A549 (cell line): Measurements from ENCODE around the gene ENTHD1.

ENCODE experiments used
- CHD2 ChIP-seq: fragments of 150-350 bp; IDR thresholded peaks from 2 replicates; pipeline ENCODE4 v1.6.1; 2014; ENCODE audit warnings: low read length; ENCODE audit not compliant: partially characterized antibody
- FOXS1 ChIP-seq: fragments of 250-450 bp; sonication (Bioruptor Pico); IDR thresholded peaks from 2 replicates; pipeline ENCODE4 v1.5.0; 2020; ENCODE audit warnings: mild to moderate bottlenecking, moderate library complexity
- HOXB5 ChIP-seq: fragments of 250-450 bp; sonication (Bioruptor Pico); IDR thresholded peaks from 2 replicates; pipeline ENCODE4 v1.5.0; 2020; ENCODE audit warnings: mild to moderate bottlenecking, moderate library complexity
- NFE2L2 ChIP-seq: fragments of 150-350 bp; conservative IDR thresholded peaks from 2 replicates; pipeline ENCODE4 v1.6.1; 2014; ENCODE audit warnings: low read length
- NR3C1 ChIP-seq: fragments of >200 bp; sonication (Bioruptor Twin); formaldehyde crosslinking; IDR thresholded peaks from 3 replicates; pipeline ENCODE4 v1.6.1; 2017
- POLR2A ChIP-seq: IDR thresholded peaks from 2 replicates; pipeline ENCODE4 v1.6.1; 2012; ENCODE audit warnings: mild to moderate bottlenecking, low read length
- RFX5 ChIP-seq: fragments of 450-650 bp; IDR thresholded peaks from 2 replicates; pipeline ENCODE4 v1.7.1; 2014; ENCODE audit warnings: antibody characterized with exemption, mild to moderate bottlenecking, moderate library complexity
- TF ChIP-seq, protein P1 (sequence below): fragments of >200 bp; sonication (Bioruptor Twin); formaldehyde crosslinking; IDR thresholded peaks from 3 replicates; pipeline ENCODE4 v1.5.1; 2016
- TF ChIP-seq, protein P2 (sequence below): IDR thresholded peaks from 2 replicates; pipeline ENCODE4 v1.6.1; 2012

DNA sequence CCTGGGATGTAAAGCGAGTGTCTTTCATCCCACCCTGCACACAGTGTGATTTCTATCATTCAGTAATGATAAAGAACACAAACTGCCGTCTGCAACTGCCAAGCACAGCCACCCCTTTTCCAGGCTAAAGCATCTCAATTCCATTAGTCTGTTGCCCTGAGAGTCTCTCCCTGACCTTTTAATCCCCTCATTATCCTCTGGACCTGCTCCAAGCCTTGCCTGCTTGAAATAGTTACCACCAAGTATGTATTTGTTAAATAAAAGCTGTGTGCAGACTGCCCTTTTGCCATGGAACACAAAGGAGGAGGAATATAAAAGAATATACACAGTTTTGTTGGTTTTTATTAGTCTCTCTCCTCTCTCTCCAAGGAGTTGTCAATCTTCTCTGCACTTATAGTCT is 20.3 kb upstream of the ENTHD1 start:
- no peak for TF ChIP-seq FOXS1 (CRISPR knock-in tag)
- TF ChIP-seq, protein P1, sequence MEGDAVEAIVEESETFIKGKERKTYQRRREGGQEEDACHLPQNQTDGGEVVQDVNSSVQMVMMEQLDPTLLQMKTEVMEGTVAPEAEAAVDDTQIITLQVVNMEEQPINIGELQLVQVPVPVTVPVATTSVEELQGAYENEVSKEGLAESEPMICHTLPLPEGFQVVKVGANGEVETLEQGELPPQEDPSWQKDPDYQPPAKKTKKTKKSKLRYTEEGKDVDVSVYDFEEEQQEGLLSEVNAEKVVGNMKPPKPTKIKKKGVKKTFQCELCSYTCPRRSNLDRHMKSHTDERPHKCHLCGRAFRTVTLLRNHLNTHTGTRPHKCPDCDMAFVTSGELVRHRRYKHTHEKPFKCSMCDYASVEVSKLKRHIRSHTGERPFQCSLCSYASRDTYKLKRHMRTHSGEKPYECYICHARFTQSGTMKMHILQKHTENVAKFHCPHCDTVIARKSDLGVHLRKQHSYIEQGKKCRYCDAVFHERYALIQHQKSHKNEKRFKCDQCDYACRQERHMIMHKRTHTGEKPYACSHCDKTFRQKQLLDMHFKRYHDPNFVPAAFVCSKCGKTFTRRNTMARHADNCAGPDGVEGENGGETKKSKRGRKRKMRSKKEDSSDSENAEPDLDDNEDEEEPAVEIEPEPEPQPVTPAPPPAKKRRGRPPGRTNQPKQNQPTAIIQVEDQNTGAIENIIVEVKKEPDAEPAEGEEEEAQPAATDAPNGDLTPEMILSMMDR: no peak
- TF ChIP-seq CHD2: no peak
- no peak for TF ChIP-seq NR3C1
- TF ChIP-seq POLR2A: no peak
- no peak for TF ChIP-seq RFX5
- TF ChIP-seq HOXB5 (CRISPR knock-in tag): no peak
- TF ChIP-seq, protein P2, sequence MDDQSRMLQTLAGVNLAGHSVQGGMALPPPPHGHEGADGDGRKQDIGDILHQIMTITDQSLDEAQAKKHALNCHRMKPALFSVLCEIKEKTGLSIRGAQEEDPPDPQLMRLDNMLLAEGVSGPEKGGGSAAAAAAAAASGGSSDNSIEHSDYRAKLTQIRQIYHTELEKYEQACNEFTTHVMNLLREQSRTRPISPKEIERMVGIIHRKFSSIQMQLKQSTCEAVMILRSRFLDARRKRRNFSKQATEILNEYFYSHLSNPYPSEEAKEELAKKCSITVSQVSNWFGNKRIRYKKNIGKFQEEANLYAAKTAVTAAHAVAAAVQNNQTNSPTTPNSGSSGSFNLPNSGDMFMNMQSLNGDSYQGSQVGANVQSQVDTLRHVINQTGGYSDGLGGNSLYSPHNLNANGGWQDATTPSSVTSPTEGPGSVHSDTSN: no peak
- no peak for TF ChIP-seq NFE2L2
